ENCODE data around the gene RPS15. TPM values are rescaled to one million over a fixed set of nuclear protein-coding genes. Genes with fewer than 3 reads are reported as not detected.

The RPS15 gene
- total RNA-seq, 1 donor from 2014 or later, result 1,301 TPM

DNA sequence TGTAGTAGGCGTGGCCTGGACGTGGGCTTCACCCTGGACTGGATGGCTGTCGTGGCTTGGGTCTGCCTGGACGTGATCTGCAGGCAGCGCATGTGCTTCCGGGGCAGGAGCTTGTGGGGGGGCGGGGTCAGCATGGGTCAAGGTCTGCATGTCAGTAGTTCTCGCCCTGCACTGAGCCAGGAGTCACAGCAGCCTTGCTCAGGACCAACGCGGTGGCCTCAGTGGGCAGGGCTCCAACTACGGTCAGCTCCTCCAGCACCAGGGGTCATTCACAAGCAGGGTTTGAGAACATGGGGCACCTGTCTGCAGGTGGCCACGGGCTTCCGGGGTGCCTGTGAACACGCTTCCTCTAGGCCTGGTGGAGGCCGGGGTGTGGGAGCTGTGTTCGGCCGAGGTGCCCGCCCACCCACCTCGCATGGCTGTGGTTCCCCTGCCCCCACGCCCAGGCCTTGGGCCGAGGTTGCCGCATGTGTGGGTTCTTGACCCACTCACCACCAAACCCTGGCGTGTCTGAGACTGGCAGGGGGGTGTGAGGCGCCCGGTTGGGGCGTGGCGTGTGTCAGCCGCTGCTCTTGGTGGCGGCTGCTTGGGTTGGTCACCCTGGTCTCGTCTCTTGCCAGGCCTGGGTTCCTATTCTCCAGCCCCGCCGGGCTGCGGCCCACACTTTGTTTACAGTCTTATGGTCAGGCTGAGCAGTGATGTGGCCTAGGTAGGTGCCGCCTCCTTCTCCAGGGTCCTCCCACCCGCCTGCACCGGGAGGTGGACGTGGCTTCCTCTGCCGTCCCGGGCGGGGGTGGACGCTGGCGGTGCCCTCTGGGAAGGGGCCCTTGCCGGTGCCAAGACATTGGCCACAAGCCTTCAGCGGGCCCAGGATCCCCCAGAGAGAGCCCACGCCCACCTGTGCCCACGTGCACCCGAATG is 4.8 kb upstream of the RPS15 start:
- intact Hi-C loops (cut with micrococcal nuclease), result no loop called here

DNA sequence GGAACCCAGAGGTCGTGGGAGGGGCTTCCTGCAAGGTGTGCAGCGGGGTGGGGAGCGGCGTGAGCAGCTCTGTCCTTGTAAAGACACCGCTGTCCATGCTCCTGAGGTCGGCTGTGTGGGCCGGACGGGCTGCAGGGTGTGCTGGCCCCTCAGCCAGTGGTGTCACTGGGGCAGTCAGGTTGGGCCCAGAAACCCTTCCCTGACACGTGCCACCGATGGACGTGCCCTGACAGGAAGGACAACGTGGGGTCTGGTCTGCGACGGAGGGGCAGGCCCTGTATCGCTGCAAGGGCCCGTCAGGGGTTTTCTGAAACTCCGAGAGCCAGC is 4.2 kb upstream of the RPS15 start:
- intact Hi-C loops (cut with micrococcal nuclease), result no loop called here

DNA sequence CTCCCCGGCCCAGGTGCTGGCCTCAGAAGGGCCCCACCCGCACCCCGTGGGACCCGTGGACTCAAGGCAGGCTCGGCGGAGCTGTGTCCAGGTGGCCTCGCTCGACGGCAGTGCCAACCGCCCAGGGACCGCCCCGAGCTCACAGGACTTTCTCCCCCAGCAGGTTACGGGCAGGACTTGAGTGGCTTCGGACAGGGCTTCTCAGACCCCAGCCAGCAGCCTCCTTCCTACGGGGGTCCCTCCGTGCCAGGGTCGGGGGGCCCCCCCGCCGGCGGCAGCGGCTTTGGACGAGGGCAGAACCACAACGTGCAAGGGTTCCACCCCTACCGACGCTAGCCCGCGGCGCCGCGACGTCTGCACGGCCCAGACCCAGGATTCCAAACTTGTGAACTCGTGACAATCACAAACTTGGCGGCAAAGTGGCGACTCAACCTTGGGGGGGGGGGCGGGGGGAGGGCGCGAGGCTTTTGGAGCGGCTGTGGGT is 3.6 kb upstream of the RPS15 start:
- intact Hi-C loops (cut with micrococcal nuclease), result no loop called here

DNA sequence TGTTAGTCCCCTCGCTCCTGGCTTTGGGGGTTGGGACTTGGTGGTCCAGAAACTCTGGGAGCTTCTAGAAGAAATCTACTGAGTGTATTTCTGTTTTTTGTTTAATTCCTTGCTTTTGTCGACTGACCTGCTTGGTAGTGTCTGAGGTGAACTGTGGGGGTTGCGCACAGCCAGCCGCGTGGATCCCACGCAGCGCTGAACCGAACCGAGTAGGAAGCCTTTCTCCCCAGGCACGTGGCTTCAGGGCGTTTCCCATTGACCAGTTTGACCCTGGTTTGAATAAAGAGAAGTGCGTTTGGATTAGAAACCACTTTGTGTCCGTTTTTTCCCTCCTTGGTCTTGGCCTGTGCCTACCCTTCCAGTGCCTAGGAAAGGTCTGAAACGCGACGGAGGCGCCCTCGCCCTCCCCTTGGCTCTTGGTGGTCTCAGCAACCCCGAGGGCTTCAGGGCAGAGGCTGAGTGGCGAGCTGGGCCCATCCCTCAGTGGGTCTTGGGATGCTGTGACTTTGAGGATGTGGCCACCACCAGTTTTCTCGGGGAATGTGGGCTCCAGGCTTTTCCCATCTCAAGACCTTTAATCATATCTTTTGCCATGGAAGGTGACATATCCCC is 2.7 kb upstream of the RPS15 start:
- intact Hi-C loops (cut with micrococcal nuclease), result no loop called here

DNA sequence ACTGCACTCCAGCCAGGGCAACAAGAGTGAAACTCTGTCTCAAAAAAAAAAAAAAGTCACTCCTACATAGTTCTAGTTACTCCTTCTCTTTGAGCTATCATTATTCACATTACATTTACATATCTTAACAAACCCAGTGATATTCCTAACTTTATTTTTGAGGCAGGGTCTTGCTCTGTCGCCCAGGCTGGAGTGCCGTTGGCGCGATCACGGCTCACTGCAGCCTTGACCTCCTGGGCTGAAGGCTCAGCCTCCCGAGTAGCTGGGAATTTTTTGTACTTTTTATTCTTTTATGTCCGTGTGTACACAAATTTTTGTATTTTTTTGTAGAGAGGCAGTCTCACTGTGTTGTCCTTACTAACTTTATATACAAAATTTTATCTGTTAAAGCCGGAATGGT is 587 bp upstream of the RPS15 start:
- intact Hi-C loops (cut with micrococcal nuclease), result loop anchor here (2.0 kb wide), 5 partner anchors 31 to 159 kb away; partner anchors contain the start of genes ADAMTSL5, DAZAP1 and NDUFS7

DNA sequence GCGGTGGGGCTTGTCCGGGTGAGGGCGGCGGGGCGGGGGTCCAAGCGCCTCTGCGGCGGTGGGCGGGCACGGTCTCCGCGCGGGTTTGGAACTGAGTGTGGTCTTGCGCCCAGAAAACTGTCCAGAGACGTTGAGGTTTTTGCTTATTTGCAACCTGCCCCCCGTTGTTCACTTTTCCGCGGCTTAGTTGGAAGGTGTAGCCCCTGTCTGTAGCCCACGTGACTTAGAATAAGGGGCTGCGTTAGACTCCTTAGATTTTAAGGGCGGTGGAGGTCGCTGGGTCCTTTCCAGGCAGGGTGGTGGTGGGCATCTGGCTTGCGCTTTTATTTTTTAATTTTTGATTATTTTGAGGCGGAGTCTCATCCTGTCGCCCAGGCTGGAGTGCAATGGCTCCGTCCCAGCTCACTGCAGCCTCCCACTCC is 748 bp downstream of the RPS15 start:
- intact Hi-C loops (cut with micrococcal nuclease), result loop anchor here (2.0 kb wide), 5 partner anchors 32 to 160 kb away; partner anchors contain the start of genes ADAMTSL5, DAZAP1 and NDUFS7

DNA sequence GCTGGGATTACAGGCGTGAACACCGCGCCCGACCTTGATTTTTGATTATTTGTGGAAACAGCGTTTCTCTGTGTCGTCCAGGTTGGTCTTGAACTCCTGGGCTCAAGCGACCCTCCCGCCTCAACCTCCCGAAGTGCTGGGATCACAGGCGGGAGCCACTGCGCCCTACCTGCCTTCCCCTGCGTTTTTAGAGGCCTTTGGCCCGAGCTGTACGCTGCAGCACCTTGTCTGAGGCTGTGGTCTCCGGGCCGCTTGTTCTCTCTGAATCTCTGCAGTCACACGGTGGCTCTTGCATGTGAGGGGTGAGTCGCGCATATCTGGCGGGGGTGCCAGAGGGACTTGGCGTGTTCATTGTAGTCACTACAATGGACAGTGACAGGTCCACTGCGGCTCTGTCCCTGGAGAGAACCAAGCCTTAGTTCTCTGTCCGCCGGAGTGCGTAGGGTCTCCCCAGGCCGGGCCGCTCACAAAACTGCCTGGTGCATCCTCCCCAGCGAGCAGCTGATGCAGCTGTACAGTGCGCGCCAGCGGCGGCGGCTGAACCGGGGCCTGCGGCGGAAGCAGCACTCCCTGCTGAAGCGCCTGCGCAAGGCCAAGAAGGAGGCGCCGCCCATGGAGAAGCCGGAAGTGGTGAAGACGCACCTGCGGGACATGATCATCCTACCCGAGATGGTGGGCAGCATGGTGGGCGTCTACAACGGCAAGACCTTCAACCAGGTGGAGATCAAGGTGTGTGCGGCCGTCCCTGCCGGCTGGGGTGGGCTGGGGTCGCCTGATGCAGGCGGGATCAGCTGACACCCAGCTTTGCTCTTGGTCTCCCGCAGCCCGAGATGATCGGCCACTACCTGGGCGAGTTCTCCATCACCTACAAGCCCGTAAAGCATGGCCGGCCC is 1.6 kb downstream of the RPS15 start:
- intact Hi-C loops (cut with micrococcal nuclease), result loop anchor here (2.0 kb wide), 5 partner anchors 31 to 161 kb away; partner anchors contain the start of genes ADAMTSL5, DAZAP1 and NDUFS7

DNA sequence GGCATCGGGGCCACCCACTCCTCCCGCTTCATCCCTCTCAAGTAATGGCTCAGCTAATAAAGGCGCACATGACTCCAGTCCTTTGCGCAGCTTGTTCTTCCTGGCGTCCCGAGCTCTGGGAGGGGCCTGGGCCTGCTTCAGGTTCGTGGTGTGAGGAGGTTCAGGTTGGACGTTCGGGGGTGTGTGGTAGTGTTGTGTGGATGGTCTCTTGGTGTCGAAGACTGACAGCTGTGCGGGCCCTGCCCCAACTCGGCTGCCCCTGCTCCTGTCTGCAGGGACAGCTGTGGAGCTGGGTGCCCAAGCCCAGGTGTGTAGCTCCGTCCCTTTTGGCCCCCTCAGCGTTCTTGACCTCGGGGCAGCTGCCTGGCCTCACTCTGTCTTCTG is 2.2 kb downstream of the RPS15 start:
- intact Hi-C loops (cut with micrococcal nuclease), result no loop called here

DNA sequence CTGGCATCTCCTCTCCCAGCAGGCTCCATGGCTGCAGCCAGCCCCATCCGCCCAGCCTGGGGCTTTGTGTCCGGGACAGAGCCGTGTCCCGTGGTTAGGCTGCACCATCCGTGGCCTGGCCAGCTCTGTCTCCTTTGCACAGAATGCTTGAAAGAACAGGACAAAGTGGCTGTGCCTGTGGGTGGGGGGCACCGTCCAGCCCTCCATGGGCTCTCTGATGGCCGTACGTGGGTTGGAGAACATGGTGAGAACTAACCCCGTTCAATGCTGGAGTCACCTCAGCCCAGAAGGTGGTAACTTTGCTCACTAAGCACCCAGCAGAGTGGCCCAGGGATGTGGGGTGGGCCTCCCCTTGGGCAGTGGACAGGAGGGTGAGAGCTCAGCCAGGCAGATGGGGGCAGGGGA is 2.8 kb downstream of the RPS15 start:
- intact Hi-C loops (cut with micrococcal nuclease), result no loop called here

DNA sequence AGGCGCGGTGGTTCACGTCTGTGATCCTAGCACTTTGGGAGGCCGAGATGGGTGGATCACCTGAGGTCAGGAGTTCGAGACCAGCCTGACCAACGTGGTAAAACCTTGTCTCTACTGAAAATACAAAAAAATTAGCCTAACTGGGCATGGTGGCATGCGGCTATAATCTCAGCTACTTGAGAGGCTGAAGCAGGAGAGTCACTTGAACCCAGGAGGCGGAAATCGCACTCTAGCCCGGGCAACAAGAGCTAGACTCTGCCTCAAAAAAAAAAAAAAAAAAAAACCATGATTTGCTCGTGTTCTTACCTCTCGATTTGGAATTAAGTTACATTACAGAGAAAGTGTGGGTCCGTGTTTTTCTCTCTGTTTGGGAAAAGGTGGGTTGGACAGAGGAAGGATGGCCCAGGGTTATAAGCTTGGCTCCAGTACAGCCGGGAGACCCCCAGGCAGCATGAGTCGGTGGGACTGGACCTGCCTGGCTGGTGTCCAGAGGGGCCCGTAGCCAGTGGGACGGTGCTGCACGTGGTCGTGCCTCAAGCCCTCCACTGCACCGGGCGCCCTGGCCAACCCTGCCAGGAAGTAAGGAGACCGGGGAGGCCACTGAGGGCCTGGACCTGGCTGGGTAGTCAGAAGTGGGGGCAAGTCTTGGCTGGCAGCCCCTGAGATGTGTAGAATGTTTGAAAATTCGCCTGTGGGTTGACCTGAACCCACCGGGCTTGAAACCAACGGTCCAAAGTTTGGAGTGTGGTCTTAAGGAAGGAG is 3.7 kb downstream of the RPS15 start:
- intact Hi-C loops (cut with micrococcal nuclease), result no loop called here

DNA sequence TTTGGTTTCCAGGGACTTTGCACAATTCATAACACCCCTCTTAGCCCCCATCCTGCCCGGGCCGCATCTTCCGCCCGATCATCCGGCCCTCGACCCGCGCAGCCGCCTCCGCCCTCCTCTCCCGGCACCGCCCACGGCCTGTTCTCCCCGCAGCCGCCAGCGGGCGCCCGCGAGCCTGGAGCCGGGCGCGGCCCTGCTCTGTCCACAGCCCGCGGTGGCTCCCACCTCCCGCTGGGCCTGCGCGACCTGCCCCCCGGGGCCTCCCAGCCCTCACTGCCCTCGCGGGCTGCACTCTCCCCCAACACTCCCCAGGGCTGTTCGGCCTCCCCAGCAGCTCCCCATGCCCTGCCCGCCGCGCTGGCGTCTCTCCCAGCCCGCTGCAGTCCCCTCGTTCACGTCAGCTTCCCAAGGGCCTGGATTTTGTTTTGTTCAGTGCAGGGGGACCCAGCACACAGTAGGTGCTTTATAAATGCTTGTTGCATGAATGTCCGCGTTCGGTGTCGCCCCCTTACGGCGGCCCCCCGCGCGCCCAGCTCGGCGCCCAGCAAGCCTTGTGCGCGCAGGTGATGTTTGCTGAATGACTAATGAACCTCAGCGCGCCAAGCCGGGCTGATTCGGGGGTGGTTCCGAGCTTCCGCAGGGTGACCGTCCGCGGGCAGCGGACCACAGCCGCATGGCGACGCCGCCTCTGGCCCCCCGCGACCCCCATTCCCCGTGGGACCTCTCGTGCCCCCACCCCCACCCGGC is 7.2 kb downstream of the RPS15 start:
- intact Hi-C loops (cut with micrococcal nuclease), result loop anchor here (1.0 kb wide), 1 partner anchor 45 kb away; the partner anchor contains the start of gene PCSK4

DNA sequence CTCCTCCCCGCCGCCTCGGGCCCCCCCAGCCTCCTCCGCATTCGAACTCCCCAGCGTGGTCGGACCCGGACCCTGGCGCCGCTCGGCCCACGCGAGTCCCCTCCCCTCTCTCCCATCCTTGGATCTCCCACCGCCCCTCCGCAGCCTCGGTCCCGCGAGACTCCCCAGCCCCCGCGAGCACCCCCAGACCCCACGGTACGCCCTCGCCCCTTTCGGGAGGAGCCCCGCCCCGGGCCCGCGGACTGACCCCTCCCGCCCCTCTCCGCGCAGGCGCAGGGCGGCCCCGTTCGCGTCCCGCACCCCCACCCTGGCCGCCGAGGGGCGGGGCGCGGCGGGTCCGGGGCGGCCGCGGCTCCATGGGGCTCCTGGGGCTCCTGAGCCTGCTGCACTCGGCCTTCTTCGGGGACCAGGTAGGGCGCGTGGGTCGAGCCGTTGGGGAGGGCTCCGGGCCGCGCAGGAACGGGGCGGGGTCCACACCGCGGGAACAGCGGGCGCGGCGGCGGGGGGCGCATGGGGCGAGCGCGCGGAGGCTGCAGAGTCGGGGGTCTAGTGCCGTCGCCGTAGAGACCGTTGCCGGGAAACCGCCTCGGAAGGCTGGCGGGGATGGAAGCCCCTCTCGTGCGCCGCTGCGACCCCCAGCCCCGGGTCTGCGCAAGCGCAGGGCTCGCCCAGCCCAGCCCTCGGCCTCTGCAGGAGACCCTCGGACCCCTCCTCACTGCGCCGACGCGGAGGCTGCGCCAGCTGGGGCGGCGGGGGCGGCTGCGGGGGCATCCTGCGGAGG is 7.9 kb downstream of the RPS15 start:
- intact Hi-C loops (cut with micrococcal nuclease), result loop anchor here (1.0 kb wide), 1 partner anchor 44 kb away; the partner anchor contains the start of gene PCSK4

DNA sequence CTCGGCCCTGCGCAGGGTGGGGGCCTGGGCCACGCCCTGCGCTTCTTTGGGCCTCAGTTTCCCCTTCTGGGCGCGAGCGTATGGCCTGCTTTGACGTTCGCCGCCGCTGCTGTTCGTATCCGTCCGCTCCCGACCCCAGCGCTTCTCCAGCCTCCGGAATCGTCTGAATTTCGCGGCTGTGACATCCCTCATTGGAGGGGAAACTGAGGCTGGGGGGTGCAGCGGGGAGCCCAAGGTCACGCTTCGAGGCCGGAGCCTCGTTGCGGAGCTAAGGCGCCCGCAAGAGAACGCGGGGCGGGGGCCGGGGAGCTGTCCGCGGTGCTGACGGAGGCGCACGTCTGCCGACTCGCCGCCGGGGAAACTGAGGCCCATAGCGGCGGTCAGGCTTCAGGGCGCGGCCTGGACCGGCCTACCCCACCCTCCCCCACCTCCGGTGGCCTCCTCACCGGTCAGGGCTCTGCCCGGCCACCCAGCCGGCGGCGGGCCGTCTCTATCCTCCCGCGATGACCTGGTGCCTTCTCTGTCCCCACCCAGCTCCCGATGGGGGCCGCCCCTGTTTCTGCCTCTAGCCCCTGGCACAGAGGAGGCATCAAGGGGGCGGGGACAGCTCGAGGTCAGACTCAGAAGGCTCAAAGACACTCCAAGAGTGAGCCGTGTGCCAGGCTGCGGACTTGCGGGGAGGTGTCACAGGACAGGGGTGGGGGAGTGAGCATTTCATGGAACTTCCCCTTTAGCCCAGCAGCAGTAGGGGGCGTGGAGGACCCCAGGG is 8.7 kb downstream of the RPS15 start:
- intact Hi-C loops (cut with micrococcal nuclease), result no loop called here

DNA sequence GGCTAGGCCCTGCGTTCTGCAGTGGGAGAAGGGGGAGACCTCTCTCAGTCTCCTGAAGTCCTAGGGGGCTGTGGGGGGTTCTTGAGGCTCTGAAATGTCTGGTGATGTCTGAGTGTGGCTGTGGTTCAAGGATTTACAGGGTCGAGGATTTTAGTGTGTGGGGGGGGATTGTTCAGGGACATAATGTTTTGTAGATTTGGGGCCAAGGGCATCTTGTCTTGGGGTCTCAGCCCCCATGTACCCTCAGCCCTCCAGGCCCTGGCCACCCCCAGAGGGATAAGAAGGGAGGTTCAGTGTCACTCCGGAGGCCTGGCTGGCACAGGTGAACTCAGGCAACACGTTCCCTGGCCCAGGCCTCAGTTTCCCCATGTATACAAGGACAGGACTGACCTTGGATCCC is 9.3 kb downstream of the RPS15 start:
- intact Hi-C loops (cut with micrococcal nuclease), result no loop called here

DNA sequence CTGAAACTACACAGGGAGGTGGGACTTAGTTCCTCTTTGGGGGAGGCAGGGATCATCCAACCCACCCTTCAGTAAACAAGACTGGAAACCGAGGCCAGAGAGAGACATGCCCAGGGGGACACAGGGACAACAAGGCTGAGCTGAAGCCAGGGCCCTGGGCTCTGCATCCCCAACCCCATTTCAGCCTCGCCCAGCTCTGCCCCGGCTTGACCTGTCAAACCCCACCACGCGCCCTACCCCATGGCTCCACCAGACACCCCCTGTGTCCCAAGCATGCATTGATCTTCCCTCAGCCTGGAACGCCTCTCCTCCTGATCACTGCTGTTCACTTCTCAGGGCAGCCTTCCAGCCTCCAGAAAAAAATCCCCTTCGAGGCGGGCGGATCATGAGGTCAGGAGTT is 9.7 kb downstream of the RPS15 start:
- intact Hi-C loops (cut with micrococcal nuclease), result no loop called here

DNA sequence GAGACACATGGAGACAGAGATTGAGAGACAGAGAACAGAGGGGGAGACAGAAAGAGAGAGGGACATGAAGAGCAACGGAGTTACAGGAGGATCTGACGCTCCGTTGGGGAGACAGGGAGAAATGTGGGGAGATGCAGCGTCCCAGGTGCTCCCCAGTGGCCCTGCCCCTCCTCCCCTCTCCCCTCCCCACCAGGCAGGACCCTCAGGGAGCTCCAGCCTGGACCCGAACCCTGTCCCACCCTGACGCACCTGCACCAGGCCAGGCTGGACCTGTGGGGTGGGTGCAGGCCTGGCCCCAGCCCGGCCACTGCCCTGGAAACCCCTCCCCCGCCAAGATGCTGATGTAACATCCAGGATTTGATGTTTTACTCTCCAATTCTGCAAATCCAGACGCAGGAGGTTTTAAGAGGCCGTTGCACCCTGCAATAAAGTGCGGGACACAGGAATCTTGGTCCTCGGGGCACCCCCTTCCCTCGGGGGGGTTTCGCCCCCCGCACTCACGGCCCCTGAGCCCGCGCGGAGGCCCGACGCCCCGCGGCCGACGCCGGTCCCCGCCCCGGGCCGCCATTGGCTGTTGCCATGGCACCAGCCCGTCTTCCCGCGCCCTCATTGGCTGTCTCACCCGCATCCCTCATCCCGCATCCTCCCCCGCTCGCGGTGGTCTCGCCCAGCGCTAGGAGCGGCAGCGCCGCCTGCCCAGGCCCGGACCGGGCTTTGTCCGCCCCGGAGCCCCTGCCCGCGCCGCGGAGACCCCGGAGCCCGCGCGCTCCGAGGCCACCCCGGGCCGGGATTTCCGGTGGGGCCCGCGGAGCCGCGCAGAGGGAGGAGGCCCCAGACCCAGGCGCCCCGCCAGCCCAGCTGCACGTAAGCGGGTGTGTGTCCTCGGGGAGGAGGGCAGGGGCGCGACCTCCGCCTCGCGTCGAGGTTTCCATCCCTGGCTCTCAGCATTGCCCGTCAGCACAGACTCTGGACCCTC is 11.6 kb downstream of the RPS15 start, which contains the start of gene APC2:
Gene APC2, plus strand, starts transcription at position 655 of the 976 bp plus-strand sequence. CDS start 2,881 bp downstream, outside the sequence.
- intact Hi-C loops (cut with micrococcal nuclease), result no loop called here

Measured in T-helper 2 cell treated with Interferon-gamma antibody and Interleukin-4, amounts not matched to agents 100 ng/mL and 5 ng/mL, for 36 hours (primary cell).